Skin of body (tissue), 2 donors: ENCODE data around the gene PPP1R16B. TPM values are rescaled to one million over a fixed set of nuclear protein-coding genes. Genes with fewer than 3 reads are reported as not detected.

Experiments
- DNase-seq: peaks from one replicate; lab custom pipeline; 2025; lab: John Stamatoyannopoulos, UW
- total RNA-seq: library from RNA; depleted of rRNA; stranded (reverse); fragments of >200 nt; gene quantifications from one replicate; pipeline ENCODE4 v1.2.3, GENCODE V29; 2014

The PPP1R16B gene
- total RNA-seq, 1 donor from 2014 or later = 1.9 TPM

DNA sequence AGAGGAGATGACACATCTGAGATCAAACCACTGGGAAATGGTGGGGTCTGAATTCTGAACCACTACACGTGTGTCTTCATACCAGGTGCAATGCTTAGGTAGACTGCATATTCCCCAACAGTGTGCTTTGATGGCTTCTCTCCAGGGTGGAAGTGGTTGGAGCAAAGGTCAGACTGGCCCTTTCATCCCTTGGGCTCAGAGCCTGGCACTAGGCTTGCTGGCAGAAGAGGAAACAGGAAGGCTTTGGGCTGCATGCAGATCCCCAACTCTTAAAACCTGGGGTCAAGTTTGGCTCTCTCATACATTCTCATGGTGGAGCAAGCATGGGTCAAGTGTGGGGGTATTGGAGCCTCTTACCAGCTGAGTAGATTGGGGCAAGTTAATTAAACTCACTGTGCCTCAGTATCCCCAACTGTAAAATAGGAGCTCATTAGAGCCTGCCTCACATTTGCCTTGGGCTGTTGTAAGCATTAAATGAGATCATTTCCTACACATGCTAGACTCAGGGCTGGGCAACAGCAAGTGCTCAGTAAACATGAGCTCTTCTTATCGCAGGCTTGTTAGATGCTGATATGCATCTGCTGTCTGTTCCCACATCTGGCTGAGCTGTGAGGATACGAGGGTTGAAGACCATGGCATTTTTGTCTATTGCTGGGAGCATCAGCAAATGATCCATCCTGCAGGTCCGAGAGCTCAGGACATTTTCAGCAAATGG lies 69.1 kb downstream of the PPP1R16B start:
- no peak for DNase-seq

DNA sequence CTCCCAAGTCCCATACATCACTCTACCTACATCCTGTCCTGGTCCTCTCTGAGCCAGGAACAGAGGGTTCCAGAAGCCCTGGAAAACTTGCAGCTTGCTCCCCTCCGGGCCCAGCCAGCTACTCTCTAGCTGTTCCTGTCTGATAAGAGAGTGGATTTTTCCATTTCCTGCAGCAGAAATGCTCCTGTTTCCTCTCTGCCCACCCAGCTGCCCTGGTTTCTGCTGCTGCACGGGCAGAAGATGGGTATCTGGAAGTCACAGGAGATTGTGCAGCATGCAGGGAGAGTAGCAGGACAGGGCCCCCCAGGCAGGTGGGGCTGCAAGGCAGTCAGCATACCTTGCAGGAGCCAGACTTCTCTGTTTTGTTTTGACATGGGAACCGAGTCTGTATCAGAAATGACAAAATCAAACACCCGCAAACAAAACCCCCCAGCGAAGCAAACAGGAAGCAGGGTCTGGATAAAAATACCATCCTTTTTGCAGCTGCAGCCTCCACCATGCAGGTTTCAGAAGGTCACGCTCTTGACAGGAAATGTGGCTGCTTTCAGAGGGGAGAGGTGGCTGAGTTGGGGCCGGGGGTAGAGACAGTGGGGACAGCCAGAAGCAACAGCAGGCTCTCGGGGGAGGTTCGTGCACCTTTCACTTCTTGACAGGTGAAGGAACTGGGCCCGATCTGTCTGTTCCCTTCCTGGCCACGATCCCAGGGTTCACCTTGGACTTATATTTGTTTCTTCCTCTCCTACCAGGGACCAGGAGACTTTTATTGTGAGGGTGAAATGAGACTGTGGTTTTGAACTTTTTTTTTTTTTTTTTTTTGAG lies 69.9 kb downstream of the PPP1R16B start:
- DNase-seq = no peak

DNA sequence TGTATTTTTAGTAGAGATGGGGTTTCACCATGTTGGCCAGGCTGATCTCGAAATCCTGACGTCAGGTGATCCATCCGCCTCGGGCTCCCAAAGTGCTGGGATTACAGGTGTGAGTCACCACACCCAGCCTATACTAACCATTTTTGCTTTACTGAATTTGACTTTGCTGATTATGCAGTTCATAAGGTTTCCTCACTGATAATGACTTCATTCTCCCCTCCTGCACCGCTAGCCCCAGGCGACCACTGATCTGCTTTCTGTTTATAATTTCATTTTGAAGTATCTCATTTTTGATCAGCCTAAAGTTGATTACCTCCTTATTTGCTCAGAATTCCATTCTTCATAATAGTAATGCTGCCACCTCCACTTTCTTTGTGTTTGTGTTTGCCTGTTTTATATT lies 72.0 kb downstream of the PPP1R16B start:
- DNase-seq = no peak

DNA sequence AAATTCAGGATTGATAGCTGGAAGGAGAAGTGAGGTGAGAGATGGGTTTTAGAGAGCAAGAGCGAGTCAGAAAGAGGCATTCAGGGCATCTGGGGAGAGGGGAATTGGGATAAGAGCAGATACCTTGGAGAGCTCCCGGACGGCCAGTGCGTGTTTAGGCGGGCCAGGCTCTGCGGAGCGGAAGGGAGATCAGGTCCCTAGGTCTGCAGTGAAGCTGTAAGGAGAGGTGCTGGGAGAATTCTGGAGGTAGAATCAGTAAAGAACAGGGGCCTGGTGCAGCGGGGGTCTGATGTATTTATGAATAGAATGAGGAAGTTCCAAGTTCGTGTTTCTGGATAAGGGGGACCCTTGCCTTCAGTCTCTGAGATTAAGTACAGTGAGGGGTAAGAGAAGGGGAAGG lies 73.4 kb downstream of the PPP1R16B start:
- DNase-seq = no peak

DNA sequence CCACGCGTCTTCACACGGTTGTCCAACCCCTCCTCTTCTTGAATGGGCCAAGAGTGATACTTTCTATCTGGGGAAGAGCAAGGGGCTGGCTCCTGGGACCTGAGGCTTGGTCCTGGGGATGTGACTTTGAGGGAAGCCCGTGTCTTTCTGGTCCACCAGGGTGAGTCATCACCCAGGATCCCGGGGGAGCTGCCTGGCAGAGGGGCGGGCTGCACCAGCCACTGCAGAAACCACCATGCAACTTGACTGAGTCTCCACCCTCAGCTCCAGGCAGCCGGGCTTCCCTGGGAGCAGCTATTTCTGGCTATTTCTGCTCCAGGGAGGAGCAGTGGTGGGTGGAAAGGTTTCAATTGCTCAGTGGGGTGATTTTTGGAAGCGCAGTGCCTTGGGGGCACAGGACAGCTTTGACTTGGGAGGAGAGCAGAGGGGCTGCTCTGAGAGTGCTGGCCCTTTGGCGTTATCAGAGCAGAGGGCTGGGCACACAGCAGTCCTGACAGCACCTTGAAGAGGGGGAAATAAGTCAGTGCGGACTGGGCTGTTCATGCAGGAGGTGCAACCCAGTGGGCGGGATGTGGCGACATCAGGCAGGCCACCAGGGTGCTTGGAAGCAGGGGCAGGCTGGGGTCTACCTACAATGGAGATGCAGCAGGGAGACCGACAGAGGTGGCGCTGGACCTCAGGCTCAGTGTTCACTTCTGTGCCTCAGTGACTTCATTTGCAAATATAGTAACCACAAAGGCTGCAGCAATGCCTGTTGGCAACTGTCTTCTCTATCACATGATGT lies 75.6 kb downstream of the PPP1R16B start:
- no peak for DNase-seq

DNA sequence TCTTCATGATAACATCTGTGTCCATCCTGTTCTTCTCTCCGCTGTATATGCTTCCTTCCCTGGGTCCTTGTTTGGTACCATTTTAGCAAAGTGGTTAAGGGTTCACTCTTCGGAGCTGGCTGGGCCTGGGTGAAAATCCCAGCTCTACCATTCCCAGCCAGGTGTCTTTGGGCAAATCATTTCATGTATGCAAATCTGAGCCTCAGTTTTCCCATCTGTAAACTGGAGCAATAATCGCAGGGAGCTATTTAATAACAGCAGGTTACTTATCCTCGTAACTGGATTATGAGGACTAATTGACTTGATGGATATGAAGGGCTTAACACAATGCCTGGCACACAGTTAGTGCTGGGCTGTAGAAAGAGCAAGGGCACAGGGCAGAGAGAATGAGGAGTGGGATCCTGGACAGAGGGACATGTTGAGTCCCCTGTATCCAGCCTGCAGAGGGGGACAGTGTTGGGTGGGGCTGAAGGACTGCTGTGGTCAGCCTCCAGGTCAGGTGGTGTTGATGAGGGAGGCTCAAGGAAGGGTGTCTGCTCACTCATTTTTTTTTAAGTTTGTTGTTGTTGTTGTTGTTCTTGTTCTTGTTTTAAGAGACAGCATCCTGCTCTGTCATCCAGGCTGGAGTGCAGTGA lies 76.4 kb downstream of the PPP1R16B start:
- no peak for DNase-seq

DNA sequence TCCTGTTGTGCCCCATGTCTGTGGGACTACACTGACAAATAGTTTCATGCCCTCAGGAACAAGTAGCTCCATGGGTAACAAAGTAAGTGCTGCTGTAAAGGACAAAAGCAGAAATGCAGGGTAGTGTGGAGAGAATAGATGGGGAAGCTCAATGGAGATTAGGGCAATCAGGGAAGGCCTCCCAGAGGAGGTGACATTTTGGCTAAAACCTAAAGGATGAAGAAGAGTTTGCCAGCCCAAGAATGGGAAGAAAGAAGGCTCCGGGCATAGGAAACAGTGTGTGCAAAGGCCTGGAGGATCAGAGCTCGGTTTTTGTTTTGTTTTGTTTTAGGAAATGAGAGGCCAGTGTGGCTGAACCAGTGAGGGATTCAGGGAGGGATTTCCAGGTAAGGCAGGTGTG lies 77.1 kb downstream of the PPP1R16B start:
- DNase-seq = no peak

DNA sequence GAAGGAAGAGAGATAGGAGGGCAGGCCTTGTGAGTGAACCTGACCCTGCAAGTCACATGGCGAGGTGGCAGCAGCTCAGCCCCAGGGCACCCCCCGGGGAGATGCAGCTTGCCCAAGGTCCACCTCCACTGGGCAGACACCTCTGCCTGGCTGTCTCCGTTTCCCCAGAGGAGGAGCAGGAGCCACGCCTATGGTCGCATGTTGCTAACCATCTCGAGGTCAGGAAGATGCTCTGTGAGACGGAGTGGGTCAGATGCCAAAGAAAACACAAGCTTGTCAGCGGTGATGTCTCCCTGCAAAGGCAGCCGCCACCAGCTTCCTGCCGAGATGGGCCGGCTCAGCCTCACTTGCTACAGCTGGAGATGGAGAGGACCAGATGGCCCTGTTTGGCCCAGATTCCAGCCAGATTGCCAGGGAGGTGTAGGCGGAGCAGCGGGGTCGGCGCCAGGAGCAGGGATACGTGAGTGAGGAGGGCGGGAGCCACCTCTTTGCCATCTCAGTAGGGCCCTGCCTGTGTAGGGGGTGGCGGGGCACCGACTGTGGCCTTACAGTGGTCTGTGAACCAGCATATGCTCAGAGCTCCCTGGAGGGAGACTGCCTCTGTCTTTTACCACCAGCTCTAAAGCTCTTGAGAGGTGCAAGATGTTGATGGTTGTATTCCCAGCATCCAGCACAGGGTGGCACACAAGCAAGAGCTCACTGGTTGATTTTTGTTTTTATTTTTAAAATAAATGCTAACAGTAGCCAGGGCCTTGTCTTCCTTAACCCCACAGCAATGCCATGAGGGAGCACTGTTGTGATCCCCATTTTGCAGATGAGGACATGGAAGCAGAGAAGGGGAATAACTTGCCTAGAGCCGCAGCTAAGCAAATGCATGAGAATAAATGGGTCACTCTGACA lies 77.8 kb downstream of the PPP1R16B start:
- no peak for DNase-seq

DNA sequence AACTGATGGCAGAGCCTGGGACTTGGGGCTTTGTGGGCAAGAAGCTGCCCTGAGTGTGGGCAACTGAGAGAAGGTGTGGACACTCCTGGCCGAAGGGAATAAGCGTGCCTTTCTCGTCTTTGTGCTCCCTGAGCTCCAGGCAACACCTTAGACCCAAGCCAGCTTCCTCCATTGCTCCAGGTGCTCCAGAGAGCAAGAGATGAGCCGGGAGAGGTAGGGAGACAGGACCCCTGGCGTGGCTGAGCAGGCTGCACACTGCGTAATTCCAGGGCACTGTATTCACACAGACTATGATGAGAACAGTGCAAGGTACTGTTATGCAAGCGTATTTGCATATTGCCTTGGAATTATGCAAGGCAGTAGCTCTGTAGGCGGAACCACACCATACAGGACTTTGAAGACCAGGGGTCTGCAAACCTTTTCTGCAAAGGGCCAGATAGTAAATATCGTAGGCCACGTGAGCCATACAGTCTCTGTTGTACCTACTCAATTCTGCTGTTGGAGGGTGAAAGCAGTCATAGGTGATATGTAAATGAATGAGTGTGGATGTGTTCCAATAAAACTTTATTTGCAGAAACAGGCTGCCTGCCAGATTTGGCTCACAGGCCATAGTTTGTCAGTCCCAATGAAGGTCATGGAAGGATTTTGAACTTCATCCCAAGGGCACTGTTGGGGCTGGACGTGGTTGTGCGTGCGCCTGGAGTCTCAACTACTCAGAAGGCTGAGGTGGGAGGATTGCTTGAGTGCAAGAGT lies 78.7 kb downstream of the PPP1R16B start:
- DNase-seq = no peak

DNA sequence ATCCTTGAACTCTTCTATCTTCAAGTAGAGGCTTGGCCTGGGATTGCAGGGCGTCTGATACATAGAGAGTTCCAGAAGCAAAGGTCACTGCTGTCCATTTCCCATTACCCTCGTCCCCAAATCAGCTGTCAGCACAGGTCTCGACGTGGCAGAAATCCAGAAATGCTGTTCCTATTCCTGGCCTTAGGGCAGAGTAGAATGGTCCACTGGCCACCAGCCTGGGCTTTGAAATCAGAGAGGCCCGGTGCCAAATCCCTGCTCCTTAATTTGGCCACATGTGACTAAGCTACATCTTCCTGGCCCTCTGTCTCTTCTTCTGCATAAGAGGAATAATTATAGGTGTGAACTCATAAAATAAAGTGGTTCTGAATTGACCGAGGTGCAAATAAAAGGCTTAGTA lies 79.9 kb downstream of the PPP1R16B start:
- no peak for DNase-seq

DNA sequence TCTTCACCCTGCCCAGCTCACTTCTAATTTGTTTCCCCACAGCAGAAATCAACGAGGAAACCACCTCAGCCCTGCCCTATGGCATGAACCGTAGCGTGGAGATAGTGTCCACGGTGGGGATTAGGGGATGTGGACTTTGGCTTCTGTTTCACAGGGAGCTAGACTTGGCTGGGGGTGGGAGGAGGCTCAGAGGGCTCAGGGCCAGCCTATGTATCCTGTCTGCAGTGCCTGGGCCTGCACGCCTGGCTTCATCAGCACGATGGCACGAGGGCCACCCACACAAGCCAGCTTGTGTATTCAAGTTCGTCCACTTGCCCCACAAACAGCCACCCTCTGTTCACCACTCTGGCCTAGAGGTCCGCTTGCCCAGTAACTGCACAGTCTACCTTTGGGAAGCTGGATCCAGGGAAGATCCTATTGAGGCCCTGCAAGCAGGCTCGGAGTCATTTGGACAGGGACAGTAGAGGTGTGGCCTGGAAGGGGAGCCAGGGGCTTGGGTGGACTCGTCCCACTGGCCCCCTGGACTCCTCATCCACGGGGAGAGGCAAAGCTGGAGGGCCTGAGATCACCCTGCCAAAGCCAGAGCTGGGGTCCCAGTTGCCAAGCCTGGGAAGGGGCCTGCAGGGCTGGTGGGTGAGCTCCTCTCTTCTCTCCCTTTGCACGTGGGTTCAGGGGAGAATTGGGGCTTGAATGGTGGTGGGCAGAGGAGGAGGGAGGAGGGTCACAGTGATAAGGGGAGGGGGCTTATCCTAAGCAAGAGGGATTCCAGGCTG lies 82.7 kb downstream of the PPP1R16B start:
- no peak for DNase-seq

DNA sequence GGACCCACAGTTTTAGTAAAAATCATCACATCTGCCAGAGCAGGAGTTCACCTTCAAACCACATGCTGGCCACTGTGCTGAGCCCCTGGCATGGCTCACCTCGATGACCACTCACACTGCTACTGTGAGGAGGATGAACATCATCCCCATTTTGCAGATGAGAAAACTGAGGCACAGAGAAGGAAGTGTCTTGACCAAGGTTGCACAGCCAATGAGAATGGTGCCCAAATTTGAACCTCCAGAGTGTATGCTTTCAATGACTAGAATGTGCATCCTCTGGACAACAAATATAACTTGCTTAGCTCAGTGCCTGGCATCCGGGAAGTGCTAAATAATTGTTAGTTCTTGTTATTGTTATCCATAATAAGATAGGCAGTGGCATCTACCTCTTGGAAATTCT lies 83.6 kb downstream of the PPP1R16B start:
- DNase-seq = no peak

DNA sequence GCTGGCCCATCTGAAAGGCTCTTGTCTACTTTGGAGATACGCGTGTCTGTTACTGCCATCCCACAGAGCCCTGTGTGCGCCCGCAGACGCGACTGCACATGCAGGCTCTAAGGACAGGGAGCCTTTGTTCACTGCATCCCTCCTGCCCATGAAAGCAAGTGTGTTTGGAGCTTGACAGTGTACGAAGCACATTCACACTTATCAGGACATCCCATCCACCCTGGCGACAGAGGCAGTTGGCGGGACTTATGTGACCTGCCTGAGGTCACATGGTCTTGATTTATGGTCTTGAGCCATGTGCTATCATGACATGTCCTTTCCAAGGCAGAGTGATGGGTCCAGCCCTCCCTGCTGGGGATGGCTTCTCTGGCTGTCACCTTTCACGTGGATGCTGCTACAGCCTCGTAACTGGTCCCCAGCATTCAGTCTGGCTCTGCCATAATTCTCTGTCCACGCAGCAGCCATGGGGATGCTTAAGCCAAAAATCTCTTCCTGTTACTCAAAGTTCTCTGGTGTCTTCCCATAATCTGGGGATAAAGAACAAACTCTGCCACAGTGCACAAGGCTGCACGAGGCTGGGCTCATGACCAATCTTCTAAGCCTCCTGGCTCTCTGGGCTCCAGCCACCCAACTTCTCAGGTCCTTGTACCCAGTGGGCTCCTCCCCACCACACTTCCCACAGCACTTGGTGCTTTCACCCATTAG lies 84.4 kb downstream of the PPP1R16B start:
- DNase-seq = no peak

DNA sequence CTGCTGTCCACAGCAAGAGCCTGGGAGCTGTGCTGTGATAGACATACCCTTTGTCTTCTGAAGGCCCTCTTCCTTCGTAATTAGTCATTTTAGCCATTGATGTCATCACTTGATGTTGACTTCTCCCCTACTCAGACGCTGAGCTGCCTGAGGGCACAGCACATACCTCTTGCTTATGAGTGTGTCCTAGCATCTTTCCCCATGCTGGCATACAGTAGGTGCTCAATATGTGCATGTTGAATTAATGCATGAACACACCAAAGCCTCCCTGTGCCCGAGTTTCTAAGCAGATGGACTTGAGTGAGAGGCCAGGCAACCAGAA lies 85.0 kb downstream of the PPP1R16B start:
- no peak for DNase-seq

DNA sequence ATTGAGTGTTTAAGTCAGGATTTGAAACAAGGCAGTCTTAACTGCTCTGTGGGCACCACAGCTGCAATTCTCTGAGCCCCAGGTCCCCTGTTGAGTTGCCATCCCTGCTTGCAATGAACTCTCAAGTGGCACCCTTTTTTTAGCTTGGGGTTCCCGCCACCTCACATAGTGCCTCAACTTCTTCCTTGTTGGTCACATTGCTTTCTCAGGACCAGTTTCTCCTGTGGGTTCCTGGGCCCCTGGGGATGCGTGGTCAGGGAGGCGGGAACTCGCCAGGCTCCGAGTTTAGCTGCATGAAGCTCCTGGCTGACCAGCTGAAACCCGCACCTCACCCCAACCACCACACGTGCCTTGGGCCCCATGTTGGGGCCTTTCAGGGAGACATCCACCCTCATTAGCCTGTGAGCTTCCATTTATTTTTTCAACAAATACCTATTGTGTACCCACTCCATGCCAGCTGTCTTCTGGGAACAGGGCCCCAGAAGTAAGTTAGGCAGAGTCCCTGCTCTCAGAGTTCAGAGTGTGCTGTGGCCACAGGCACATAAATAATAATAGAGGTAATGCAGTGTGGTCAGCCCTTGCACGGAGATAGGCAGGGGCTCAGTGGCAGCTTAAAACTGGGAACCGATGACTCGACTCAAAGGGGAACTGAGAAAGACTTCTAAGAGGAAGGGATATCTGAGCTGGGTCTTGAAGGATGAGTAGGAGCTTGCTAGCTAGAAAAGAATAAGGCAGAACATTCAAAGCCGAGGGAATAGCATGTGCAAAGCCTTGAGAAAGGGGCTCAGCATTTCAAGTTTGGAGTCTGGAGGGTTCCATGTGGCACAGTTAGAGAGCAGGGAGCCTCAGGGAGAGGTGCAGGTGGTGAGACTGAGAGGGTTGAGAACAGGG lies 86.8 kb downstream of the PPP1R16B start:
- no peak for DNase-seq

DNA sequence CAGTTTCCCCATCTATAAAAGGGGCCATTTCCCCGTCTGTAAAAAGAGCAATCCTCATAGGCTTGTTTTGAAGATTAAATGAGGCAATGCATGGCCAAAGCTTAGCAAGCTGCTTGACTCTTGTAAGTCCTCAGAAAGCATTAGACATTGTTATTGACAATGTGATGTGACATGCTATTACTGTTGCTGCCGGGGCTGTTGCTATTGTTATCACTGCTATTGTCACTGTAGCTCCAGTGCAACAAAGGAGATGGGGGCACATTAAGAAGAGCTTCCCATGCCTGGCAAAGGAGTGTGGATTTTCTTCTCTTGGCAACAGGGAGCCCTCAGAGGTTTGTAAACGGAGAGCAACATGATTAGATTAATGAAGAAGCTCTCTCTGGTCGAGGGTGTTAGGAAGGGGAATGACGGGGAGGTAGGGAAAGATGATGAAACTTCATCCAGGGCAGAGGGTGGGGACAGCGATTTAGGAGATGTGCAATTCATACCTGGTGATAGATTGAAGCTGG lies 87.6 kb downstream of the PPP1R16B start:
- DNase-seq = no peak

DNA sequence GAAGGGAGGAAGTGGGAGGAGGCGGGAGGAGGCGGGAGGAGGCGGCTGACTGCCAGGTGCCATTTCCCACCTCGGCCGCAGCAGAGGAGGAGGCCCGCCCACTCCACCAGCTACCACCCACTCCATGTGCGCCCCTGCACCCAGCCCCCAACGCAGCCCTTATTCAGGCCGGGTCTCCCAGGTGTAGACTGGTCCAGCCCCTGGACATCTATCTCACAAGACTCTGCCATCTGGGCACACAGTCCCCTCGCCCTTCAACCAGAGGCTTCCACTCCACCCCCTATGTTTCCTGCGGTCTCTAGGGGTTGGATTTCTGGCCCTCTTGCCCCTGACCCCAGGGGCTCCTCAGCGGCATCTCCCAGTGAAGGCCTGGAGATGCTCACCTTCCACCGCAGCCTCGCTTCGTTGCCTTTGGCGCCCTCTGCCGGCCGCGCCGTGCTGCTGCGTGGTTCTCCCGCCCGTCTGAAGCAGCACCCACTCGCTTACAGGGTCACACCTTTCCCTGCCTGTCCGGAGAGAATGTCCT lies 88.1 kb downstream of the PPP1R16B start:
- DNase-seq = no peak
